Mesodermal cell (in vitro differentiated cells): ENCODE results near the gene TANGO2.

ENCODE experiments used
- H3K27ac ChIP-seq: 2 replicates; pipeline ENCODE4 v1.7.0; 2013; ENCODE audit warnings: mild to moderate bottlenecking, low read depth, low read length, moderate library complexity; ENCODE audit not compliant: severe bottlenecking
- H3K36me3 ChIP-seq: 2 replicates; pipeline ENCODE4 v1.7.1; 2013; ENCODE audit warnings: mild to moderate bottlenecking, low read length, moderate library complexity; ENCODE audit not compliant: control insufficient read depth, insufficient read depth
- H3K4me1 ChIP-seq: one replicate; pipeline ENCODE4 v1.7.1; 2013; ENCODE audit warnings: mild to moderate bottlenecking, low read length; ENCODE audit not compliant: insufficient read depth, control insufficient read depth, poor library complexity, severe bottlenecking
- H3K4me3 ChIP-seq: 2 replicates; pipeline ENCODE4 v1.7.0; 2013; ENCODE audit warnings: low read length, control low read depth, mild to moderate bottlenecking; ENCODE audit not compliant: insufficient read depth, poor library complexity, severe bottlenecking; ENCODE audit errors: extremely low read depth
- H3K9me3 ChIP-seq: 2 replicates; pipeline ENCODE4 v1.7.1; 2013; ENCODE audit warnings: mild to moderate bottlenecking, low read length, moderate library complexity; ENCODE audit not compliant: control insufficient read depth
- WGBS, 2 experiments: methylation state at CpG; one replicate each; pipeline ENCODE4 v1.1.5; 2013; ENCODE audit warnings: missing lambda C conversion rate in 2 of 2; ENCODE audit not compliant: insufficient coverage in 2 of 2; 5-methylcytosine and 5-hydroxymethylcytosine counted together

TANGO2 gene

DNA sequence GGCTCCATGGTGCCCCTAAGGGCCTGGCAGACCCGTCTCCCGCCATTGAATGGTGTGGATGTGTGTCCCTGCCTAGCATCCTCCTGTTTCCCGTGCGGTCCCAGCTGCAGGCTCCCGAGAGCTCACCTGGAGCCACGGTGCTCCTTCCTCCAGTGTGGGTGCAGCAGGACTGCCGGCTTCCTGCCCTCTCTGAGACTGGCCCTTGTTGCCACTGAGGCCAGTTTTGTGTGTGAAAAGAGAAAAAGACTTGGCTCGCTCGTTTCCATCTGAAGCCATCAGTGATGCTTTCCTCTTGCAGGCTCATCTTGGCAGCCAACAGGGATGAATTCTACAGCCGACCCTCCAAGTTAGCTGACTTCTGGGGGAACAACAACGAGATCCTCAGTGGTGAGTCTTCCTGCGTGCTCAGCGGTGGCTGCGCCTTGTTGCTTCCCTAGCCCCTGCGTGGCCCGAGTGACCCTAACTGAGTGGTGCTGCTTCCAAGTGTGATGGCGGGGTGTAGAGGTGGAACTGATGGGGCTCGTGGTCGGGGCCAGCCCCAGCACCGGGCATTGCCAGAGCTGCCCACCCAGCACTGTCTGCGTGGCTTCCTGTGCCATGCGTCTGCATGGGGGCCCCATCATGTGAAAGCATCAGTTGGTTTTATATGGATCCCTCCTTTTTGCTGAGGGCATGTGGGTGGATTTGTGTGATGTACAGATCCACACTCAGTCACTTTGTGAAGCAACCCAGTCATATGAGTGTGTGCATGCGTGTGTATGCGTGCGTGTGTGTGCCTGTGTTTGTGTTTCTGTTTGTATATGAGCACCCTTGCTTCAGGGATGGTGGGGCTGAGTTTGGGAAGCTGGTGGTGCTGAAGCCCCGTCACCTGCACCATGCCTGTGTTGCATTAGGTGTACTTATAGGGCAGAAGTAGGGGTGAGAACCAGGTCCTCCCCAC, 22.4 kb downstream of the TANGO2 start:
- Histone ChIP-seq H3K4me3 (no peak overlapping the region), H3K27ac (no peak overlapping the region), H3K4me1 (peaks cover 3% of the 10 kb centered on the region), H3K9me3 (peaks cover 5% of the 10 kb centered on the region), H3K36me3 (peaks cover 13% of the 10 kb centered on the region)
- 91 to 96% methylated on average over 14 to 22 of the region's 26 CpGs for WGBS, 2 experiments

GRCh38 chr22:20043997-20044342, 23.1 kb downstream of the TANGO2 start:
- Histone ChIP-seq H3K27ac (no peak overlapping the region), H3K4me1 (no peaks in the 10 kb centered on the region), H3K4me3 (no peak overlapping the region), H3K36me3 (peaks cover 20% of the 10 kb centered on the region), H3K9me3 (peaks cover 7% of the 10 kb centered on the region)
- 90 to 95% methylated on average over 5 of the region's 7 CpGs for WGBS, 2 experiments

DNA sequence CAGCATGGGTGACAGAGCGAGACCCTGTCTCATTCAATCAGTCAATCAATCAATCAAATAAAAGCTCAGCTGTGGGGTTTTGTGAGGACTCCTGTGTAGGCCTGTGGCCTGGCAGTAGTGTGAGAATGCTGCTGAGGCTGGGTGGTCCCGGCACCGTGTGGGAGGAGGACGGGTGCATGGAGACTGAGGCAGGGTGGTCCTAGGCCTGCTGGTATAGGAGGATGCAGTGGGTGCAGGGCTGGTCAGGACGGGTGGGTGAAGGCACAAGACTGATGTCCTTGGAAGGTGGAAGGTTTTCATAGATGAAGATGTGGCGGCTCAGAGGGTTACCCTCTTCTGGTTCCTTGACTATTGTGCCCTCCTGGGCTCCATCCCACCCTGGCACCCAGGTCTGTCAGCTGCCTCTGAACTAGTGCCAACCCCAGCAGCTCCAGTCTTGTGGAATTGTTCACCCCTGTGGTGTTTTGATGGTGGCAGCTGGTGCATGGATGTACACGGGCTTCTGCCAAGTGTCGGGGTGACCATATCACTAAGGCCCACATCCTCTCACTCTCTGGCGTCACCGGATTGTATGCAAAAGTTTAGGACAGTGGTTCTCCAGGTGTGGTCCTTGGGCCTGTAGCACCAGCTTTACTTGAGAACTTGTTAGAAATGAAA, 23.7 kb downstream of the TANGO2 start:
- Histone ChIP-seq H3K4me3 (no peak overlapping the region), H3K9me3 (peaks cover 7% of the 10 kb centered on the region), H3K36me3 (peaks cover 23% of the 10 kb centered on the region), H3K27ac (no peak overlapping the region), H3K4me1 (no peaks in the 10 kb centered on the region)
- WGBS, 2 experiments = 94 to 95% methylated on average over 6 to 8 of the region's 10 CpGs

DNA sequence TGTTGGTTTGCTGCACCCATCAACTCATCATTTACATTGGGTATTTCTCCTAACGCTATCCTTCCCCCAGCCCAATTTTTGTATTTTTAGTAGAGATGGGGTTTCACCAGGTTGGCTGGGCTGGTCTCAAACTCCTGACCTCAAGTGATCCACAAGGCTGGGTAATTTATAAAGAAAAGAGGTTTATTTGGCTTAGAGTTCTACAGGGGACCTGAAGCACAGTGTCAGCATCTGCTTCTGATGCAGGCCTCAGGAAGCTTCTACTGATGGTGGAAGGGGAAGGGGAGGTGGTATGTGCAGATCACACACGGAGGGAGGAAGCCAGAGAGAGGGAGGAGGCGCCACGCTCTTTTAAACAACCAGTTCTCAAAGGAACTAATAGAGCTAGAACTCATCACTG, 25.8 kb downstream of the TANGO2 start:
- Histone ChIP-seq H3K4me3 (no peak overlapping the region), H3K36me3 (peaks cover 23% of the 10 kb centered on the region), H3K4me1 (no peaks in the 10 kb centered on the region), H3K27ac (no peak overlapping the region), H3K9me3 (peaks cover 7% of the 10 kb centered on the region)
- WGBS, 2 experiments = 60% methylated on average over 1 of the region's 4 CpGs; no CpG with 5 or more reads in 1 of the 2 experiments

GRCh38 chr22:20051927-20052308, 31.0 kb downstream of the TANGO2 start:
- WGBS, 2 experiments = 93 to 94% methylated on average over 5 to 6 of the region's 6 CpGs
- Histone ChIP-seq H3K36me3 (peaks cover 28% of the 10 kb centered on the region), H3K27ac (no peak overlapping the region), H3K9me3 (peaks cover 7% of the 10 kb centered on the region), H3K4me1 (no peaks in the 10 kb centered on the region), H3K4me3 (no peak overlapping the region)

- no peak overlapping the region for H3K27ac ChIP-seq
- WGBS, 2 experiments = 93 to 94% methylated on average over 23 to 24 of the region's 26 CpGs
Observed at GRCh38 chr22:20052309-20053259, 31.7 kb downstream of the TANGO2 start.

GRCh38 chr22:20053407-20054033, 32.6 kb downstream of the TANGO2 start:
- H3K27ac ChIP-seq = no peak overlapping the region
- H3K36me3 ChIP-seq = peaks cover 16% of the 10 kb centered on the region
- 90 to 95% methylated on average over 12 to 14 of the region's 14 CpGs for WGBS, 2 experiments
- H3K4me3 ChIP-seq = no peak overlapping the region
- H3K9me3 ChIP-seq = no peaks in the 10 kb centered on the region
- H3K4me1 ChIP-seq = no peaks in the 10 kb centered on the region

More at GRCh38 chr22:20052309-20053259, 31.7 kb downstream of the TANGO2 start:
- peaks cover 7% of the 10 kb centered on the region for H3K9me3 ChIP-seq
- peaks cover 23% of the 10 kb centered on the region for H3K36me3 ChIP-seq
- H3K4me3 ChIP-seq = no peak overlapping the region
- H3K4me1 ChIP-seq = no peaks in the 10 kb centered on the region

- Histone ChIP-seq H3K4me1 (no peaks in the 10 kb centered on the region), H3K9me3 (no peaks in the 10 kb centered on the region), H3K27ac (no peak overlapping the region), H3K36me3 (peaks cover 11% of the 10 kb centered on the region), H3K4me3 (no peak overlapping the region)
- 96 to 98% methylated on average over 6 to 12 of the region's 12 CpGs for WGBS, 2 experiments
Observed at GRCh38 chr22:20054034-20054427, 33.1 kb downstream of the TANGO2 start.

DNA sequence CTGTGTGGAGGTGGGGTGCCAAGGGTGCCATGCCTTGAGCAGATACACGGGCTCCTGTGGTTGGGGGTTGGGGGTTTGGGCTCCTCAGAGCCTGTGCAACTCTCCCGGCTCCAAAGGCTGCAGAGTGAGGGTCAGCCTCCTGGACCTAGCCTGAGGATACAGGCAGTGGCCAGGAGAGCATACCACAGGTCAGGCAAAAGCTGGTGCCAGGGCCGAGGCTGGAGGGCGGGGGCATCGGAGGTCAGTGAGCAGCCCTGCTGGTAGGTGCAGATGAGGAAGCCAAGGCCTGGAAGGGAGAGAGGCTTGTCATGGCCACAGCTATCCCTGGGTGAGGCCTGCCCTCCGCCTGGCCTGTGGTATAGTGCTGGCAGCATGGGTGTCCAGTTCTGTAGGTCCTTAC, 33.6 kb downstream of the TANGO2 start:
- Histone ChIP-seq H3K27ac (no peak overlapping the region), H3K9me3 (no peaks in the 10 kb centered on the region), H3K4me3 (no peak overlapping the region), H3K4me1 (no peaks in the 10 kb centered on the region), H3K36me3 (peaks cover 8% of the 10 kb centered on the region)
- 95 to 96% methylated on average over 6 of the region's 6 CpGs for WGBS, 2 experiments

- peaks cover 8% of the 10 kb centered on the region for H3K36me3 ChIP-seq
- no peak overlapping the region for H3K4me3 ChIP-seq
- 100% methylated on average over 2 of the region's 2 CpGs for WGBS, 2 experiments
- no peak overlapping the region for H3K27ac ChIP-seq
- no peaks in the 10 kb centered on the region for H3K9me3 ChIP-seq
- no peaks in the 10 kb centered on the region for H3K4me1 ChIP-seq
Observed at GRCh38 chr22:20055144-20055543, 34.2 kb downstream of the TANGO2 start.
